MV-4-11 (cell line): ENCODE measurements around the gene SLC15A3.

Experiments
- DNase-seq: peaks from one replicate; lab custom pipeline; 2025; lab: John Stamatoyannopoulos, UW

Gene SLC15A3

DNA sequence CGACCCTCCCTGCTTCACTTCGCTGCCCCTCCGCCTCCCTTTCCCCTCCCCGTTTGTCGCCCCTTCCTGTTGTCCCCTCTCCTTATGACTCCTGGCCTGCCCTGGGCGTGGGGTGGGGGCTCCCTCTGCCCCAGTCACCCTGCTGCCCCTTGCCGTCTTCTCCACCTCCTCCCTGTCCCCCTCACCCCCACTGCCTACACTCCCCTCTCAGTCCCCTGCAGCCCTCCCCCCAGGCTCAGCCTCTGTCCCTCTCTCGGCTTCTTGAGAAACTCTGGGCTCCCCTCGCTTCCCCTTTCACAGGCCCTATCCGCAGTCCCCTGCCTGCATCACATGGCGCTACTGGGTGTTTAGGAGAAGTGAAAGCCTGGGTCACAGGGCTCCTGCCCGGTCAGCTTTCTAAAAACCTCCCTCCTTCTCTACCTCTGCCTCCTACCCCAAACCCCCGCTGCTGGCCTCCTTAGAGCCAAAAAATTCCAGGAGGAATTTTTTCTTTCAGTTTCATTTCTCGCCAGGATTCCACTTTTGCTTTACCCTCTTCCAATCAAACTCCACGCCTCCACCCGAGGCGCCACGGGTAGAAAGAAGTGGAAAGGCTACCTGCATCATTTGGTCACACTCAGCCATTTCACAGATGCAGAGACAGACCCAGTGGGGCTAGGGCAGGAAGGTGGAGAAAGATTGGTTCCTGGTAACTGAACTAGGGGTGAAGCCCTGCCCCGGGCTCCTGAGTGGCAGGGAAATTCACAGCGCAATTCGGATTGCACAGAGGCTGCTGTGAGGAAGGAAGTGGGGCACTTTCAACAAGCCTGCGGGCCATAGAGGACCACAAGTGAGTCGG is at the start of gene SLC15A3:
SLC15A3 (minus strand) TSS at position 273 of the 838 bp plus-strand sequence. CDS start 625 bp downstream, outside the sequence.
- DNase-seq = peak; percentile 95

DNA sequence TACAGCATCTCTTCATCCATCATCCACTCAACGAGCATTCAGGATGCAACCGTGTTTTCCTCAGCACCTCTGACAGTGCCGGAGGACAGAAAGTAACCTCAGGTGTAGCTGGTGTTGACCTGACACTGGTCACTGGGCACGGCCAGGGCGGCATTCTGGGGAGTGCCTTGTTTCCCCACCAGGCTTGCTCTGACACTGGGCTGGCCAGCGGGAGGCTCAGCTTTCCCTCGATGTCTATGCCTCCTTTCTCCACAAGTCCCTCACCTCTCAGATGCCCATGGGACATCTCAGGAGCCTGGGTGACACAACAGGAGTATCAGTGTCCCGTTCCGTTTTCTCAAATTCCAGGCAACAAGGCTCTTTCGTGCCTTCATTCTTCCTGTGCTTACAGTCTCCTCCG is 48.5 kb upstream of the SLC15A3 start:
- no peak for DNase-seq

DNA sequence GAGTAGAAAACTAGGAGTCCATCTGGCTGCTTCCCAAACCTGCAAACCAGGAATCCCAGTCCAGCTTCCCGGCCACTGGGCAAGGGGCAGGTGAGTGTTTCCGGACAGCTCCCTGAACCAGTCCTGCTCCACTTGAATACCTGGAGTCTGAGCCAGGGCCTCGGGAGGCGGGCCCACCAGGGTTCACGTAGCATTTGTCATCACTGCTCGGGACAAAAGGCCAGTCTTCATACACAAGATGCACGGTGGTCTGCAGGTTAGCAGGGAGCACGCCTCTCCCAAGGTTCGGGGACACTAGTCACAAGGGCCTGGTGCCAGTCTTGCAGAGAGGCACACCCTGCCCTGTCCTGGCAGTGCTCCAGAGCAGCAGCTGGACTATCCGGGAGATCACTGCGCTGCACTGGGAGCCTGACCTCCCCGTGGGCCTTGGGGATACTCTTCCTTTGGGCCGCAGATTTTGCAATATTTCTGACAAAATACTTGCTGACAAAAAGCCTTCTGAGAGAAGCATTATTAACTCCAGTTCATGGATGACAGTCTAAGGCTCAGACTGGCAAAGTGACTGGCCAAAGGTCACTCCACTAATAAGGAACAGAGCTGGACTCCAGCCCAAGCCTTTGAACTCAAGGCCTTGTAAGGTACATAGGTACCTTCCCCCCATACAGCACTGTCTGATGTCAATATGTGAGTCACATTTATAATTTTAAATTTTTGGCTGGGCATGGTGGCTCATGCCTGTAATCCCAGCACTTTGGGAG is 44.6 kb upstream of the SLC15A3 start:
- no peak for DNase-seq

DNA sequence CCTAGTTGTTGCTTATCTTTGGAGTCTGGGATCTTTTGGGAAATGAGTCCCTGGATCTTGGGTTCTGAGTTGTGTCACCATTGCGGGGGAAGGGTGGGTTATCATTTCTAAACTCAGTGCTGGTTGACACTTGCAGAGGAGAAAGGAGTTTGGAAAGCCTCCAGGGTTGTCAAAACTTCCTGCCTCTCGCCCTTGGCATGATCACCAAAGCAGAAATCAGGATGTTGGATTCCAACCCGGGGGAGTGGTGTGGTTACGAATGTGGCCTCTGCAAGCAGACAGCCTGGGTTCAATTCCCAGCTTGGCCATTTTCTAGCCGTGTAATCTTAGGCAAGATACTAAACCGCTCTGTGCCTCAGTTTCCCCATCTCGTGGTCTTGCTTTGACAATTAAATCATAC is 43.8 kb upstream of the SLC15A3 start:
- DNase-seq = no peak

DNA sequence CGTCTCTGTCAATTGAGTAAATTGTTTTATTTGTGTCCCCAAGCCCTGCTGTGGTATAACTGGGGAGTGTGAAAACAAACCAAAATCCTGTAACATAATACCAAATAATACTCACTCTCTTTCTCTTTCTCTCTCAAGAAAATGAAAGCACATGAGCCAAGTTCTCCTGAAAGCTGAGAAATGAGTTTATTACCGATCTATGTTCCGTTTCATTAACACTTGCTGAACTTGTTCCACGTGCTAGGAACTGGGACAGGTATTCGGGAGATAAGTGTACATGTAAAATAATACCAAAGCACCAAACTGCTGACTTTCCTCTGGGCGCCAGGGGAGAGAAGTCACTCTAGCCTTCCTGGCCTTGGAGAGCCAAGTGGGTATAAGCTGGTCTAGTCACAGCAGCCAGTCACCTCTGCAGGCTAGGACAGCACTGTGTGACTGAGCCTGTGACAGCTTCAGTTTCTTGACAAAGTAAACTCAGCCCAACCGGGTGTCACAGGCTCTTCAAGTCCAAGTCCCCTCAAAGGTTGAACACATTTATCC is 42.6 kb upstream of the SLC15A3 start:
- no peak for DNase-seq

DNA sequence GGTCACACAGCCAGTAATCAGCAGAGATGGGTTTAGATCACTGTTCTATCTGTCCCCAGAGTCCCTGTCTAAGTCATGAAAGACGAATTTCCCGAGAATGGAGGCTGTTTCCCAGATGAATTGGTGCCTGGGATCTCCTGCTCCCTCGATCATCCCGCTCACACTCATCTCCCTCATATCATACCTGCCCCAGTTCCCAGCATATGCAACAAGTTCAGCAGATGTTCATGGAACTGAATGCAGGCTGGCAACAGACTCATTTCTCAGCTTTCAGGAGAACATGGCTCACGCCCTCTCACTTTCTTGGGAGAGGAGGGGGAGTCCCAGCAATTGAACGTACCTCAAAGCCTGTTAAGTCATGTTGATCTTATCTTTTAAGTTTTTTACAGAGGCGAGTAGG is 41.6 kb upstream of the SLC15A3 start:
- no peak for DNase-seq

DNA sequence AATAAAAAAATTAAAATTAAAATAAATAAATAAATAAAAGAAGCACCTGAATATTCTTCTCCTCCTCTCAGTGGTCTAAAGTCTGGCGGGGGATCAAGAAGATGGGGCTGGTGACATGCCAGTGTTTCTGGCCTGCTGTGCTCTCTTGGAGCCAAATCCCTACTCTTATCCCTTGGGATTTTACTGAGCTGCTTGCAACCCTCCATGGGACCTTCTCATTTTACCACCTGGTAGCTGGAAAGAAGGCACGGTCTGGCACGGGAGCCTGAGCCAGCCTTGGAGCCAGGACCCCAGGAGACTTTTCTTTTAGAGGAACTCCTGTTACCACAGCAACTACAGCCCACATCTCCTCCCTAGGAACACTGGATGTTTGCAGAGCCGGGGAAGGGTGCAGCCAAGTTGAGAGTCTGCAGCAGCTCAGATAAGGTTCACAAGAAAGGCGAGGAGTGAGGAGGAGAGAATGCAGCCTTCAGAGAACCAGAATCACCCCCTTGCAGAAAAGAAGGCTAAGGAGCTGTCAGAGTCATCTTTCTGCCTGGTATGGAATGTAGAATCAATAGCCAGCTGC is 41.0 kb upstream of the SLC15A3 start:
- DNase-seq = no peak

DNA sequence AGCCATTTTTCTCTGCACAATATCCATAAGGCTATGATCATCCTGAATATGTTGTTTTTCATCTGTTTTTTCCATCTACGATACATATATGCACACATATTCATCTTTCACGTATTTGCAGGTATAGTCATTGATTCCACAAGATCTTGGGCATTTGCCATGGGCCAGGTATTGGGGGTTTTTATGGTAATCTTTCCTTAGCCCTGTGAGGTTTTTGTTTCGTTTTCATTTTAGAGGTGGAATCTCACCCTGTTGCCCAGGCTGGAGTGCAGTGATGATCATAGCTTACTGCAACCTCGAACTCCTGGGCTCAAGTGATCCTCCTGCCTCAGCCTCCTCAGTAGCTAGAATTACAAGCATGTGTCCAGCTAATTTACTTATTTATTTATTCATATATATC is 39.5 kb upstream of the SLC15A3 start:
- no peak for DNase-seq

DNA sequence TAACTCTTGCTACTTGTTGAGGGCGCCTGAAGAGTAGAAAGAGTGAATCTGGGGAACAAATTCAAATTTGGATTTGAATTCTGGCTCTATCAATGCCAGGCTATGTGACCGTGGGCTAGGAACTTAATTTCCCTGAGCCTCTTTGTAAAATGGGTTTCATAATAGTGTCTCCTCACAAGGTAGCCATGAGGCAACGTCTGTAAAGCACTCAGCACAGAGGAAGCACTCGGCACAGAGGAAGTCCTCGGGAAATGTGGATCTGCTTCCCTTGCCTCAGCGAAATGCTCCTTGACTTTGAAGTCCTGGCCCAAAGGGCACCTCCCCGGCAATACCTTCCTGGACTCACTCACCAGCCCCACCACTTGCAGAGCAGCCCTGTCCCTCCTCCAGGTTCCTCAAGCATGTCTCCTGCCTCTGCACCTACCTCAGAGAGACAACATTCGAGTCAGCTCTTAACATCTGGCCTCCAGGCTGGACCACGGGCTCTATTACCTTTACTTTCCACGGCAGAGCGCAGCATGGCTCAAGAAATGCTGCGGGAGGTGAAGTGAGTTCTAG is 37.2 kb upstream of the SLC15A3 start:
- peak; percentile 40 for DNase-seq

DNA sequence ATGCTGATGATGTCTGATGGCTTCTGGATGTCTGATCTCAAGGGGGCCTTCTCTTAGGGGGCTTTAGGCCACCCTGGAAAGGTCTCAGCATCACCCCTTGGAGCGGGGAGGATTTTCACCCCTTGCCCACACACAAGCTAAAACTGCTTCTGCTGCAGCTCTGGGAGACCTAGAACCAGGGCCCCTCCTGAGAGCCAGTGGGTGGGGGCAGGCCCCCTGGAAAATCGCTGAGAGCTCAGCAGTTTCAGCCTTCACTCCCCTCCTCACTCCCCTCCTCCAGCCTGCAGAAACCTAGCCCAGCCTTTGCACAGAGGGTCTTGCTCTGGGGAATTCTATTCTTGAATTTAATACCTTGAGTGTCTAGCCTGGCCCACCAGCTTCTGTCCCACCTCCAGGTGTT is 36.7 kb upstream of the SLC15A3 start:
- DNase-seq = no peak

DNA sequence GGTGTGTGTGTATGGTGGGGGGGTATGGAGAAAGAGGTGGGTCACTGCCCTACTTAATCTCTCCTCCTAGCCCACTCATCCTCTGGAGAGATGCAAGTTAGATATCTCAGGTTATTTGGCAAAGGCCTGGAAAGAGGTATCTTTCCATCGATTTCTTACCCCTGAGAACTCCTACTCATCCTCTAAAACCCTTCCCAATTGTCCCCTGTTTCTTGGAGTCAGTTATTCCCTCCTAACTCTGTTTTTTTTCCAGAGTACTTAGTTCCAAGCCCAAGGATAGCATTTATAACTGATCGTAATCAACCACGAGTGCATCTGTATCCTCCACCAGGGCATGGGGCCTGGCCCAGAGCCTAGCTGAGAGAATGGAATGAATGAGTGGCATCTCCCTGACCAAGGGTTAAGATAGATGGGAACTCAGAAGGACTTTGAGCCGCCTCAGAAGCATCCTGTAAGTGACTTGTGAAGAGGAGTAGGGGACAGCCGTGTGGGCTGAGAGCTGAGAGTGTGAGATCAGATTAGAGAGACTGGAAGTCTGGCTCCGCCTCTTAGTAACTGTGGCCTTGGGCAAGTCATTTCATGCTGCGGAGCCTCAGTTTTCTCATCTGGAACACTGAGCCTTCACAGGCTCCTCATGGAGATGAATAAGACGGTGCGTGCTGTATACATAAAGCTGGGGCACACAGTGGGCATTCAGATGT is 35.8 kb upstream of the SLC15A3 start:
- DNase-seq = no peak

DNA sequence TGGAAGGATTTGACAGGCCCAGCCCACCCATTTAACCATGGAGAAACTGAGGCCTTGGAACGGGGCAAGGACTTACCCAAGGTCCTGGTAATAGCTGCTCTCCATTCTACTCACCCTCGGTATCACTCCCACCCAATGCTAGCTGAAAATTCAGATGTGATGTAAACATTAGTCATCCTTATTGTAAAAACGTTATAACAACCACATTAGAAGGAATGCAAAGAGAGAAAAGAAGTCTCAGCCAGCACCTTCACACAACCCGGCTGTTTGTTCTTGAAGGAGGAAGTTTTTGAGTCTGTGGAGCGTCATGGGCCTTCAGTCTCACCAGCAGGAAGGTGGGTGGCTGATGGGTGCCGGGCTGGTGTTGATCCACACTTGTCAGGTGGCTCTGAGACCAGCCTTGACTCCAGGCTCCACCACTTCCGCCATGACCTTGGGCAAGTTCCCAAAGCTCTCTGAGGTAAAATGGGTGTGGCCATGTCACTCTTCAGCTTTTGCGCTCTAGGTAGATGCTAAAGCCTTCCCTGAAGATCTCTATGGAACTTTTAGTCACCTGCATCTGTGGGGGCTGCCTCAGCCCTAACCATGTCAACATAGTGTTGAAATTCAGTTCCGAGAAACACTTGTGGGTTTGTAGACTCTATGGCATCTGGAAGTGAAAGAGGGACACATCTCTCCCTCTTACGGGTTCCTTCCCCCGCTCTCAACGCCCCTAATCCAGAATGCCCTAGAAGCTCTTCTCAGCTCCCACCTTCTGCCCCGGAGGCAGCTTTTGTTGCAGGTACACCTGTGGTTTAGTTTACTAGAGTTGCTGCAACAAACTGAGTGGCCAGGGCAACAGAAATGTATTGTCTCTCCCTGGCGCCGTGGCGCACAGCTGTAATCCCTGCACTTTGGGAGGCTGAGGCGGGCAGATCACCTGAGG is 34.3 kb upstream of the SLC15A3 start:
- DNase-seq = peak; percentile 83

DNA sequence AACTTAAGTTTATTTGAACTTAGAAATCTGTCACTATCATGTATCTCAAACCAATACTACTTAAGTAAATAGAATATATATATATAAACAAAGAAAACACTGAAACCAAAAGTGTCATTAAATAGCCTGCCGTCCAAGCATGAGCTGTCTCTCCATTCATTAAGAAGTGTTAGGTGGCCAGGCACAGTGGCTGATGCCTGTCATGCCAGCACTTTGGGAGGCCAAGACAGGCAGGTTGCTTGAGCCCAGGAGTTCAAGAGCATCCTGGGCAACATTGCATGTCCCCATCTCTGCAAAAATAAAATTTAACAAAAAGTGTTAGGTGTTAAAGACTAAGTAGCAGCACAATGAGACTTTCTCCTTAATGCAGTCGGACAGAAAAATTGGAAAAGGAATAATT is 33.5 kb upstream of the SLC15A3 start:
- DNase-seq = no peak

DNA sequence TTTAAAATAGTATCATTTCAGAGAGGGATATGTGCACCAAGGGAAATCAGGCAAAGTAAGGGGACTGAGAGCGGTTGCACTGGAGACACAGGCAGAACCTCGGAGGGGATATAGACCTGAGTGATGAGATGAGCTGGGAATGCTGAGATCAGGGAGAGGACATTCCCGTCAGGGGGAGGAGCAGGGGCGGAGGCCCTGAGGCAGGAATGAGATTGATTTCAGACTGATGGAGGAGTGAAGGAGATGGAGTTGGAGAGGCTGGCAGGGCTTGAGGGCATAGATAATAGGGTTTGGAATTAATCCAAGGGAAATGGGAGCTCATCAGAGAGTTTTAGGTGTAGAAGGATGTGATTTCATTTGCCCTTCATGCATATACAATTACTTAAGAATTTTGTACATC is 32.7 kb upstream of the SLC15A3 start:
- DNase-seq = no peak

DNA sequence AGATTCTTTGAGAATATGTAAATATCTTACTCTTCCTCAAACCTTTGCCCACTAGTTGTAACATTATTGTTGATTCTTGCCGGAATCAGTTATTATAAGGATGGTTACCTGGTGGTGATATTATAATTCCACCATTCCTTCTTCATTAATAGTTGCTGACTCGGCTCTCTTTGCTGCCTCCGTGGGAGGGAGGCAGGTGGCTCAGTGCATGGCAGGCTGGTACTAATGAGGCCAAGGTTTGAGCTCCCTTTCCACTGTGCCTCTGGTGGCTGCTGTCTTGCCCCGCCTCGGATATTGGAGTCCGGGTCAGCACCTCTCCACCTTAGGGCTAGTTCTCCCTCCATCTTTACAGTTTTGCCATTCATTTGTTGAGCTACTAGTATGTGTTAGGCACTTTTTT is 32.2 kb upstream of the SLC15A3 start:
- DNase-seq = no peak

DNA sequence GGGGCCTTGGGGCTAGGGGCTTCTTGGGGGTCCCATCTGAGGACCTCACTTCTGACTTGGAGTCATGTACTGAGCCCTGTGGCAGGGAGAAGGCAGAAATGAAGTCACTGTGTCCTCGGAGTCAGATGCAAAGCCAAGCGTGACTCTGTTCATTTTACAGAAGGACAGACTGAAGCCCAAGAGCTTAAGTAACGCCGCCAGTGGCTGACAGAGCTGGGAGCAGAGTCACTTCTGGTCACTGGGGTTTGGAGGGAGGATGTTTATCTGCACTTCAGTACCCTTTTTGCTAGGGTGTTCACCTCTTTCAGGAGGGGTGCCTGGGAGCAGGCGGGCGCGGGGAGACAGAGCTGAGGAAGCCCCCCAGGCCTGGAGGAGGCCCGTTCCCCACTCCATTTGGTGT is 30.2 kb upstream of the SLC15A3 start:
- DNase-seq = peak; percentile 45

DNA sequence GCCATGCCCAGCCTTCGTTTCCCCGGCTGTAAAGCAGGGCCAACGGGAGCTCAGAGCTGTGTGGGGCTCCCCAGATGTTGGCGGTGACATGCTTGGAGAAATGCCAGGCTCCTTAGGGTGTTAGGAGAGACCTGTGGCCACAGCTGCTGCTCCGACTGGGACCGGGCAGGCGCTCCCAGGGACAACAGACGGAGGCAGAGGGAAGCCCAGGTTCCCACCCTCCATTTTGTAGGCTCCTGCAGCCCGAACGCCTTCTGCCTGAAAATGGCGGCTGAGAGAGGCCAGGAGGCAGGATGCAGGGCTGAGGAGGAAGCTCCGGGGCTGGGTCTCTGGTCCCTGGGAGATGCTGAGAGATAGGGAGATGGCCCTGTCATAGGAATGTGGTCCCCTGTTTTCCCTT is 29.5 kb upstream of the SLC15A3 start:
- DNase-seq = no peak

DNA sequence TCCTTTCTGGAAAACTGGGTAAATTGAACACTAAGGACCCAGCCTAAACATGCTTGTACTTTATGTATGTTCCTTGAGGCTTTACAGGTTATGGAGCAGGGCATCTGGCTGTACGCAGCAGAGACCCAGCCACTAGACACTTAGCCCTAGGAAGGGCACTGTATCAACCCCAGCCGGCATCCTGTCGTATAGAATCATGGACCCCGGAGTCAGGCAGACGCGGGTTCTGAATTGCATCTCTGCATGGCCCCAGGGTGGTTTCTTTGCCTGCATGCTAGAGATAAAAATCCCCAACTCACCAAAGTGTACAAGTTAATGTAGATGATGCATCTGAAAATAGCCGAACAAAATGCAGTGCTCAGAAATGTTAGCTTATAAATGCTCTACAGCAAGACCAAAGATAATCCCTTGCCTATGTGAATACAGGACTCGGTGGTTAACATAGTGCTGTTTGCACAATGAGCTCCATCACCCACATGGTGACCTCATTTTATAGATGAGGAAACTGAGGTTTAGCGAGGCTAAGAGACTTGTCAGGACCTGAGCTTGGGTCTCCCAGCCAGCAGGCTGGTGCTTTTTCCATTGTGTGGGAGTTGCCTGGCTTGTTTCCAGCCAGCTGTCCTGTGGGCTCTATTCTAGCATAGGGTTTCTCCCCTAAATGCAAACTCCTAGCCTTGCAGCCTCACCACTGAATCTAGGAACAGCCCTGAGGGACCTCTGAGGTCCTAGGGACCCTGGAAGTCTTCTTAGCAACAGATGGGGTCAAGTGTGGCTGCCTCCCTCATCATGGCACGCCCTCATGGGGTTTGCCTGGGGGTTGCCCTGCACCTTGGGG is 26.8 kb upstream of the SLC15A3 start:
- DNase-seq = peak; percentile 98

DNA sequence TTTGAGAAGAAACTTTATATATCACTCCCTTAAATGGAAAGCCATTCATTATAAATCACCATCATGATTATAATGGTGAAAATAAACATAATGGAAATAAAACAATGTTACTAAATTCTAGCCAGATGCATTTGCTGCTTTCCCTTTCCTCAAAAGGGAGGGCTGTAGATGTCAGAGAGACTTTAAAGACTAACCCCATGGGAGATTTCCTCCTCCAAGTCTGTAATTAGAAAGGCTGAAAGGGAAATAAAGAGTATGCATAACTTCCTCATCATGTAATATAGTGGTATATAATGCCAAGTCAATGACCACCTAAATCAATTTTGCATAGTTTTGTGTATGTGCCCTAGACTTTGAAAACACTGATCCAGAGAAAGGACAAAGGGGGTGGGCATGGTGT is 25.9 kb upstream of the SLC15A3 start:
- DNase-seq = peak; percentile 48

DNA sequence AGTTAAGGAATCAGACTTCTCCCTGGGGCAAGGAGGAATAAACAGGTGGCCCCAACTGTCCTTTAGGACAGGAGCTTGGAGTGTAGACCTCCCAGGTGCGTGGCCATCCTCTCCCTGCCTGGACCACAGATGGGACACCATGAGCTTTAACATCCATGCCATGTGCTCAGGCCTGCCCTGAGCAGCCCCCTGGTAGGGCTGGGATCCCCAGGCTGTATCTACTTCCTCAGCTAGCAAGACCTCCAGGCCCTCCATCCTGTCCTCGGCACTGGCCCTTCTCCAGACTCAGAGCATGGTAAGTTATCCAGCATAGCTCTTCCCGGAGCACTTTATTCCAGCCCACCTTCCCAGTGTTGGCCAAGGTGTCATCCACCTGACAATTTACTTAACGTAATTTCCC is 25.2 kb upstream of the SLC15A3 start:
- DNase-seq = no peak
